Effector memory CD4-positive, alpha-beta T cell (primary cell): Measurements from ENCODE around the gene ZNF106.

Experiments
- DNase-seq, 3 donors: peaks; one replicate each; pipeline ENCODE4 v3.0.0-alpha.2; 2020
- H3K27ac ChIP-seq: 2 replicates; pipeline ENCODE4 v1.7.0; 2013; ENCODE audit warnings: mild to moderate bottlenecking, low read length, moderate library complexity; ENCODE audit not compliant: insufficient read depth, poor library complexity, severe bottlenecking
- H3K27me3 ChIP-seq: replicated peaks from 2 replicates; pipeline ENCODE4 v1.7.0; 2013; ENCODE audit warnings: mild to moderate bottlenecking, low read length; ENCODE audit not compliant: insufficient read depth, control insufficient read depth, poor library complexity, severe bottlenecking
- H3K36me3 ChIP-seq: 2 replicates; pipeline ENCODE4 v1.7.0; 2013; ENCODE audit warnings: mild to moderate bottlenecking, low read length, moderate library complexity; ENCODE audit not compliant: control insufficient read depth, insufficient read depth
- H3K4me1 ChIP-seq: 2 replicates; pipeline ENCODE4 v1.7.0; 2013; ENCODE audit warnings: low read length, mild to moderate bottlenecking; ENCODE audit not compliant: control insufficient read depth, insufficient read depth, poor library complexity, severe bottlenecking
- H3K4me3 ChIP-seq: 2 replicates; pipeline ENCODE4 v1.7.0; 2013; ENCODE audit warnings: low read length, low read depth, mild to moderate bottlenecking; ENCODE audit not compliant: insufficient read depth, poor library complexity, severe bottlenecking
- H3K9me3 ChIP-seq: 2 replicates; pipeline ENCODE4 v1.7.0; 2013; ENCODE audit warnings: mild to moderate bottlenecking, low read length, moderate library complexity; ENCODE audit not compliant: control insufficient read depth

The ZNF106 gene

DNA sequence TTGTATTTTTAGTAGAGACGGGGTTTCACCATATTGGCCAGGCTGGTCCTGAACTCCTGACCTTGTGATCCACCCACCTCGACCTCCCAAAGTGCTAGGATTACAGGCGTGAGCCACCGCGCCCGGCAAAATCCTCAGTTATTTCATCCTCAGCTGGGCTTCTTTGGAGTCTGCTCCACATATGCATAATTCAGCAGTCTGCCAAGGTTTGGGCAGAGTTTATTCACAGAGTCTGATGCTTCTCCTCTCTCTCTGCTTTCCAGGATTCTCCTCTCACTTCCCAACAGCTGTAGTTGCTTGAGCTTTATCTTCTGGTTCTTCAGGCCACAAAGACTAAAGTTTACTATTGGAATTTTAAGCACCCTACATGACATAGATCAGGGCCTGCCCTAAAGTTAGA is 8.2 kb downstream of the ZNF106 start:
- Histone ChIP-seq H3K27me3 (no peaks in the 10 kb centered on the region), H3K4me3 (no peak overlapping the region), H3K4me1 (no peaks in the 10 kb centered on the region), H3K9me3 (no peaks in the 10 kb centered on the region), H3K27ac (no peak overlapping the region), H3K36me3 (no peaks in the 10 kb centered on the region)
- no peak for DNase-seq

DNA sequence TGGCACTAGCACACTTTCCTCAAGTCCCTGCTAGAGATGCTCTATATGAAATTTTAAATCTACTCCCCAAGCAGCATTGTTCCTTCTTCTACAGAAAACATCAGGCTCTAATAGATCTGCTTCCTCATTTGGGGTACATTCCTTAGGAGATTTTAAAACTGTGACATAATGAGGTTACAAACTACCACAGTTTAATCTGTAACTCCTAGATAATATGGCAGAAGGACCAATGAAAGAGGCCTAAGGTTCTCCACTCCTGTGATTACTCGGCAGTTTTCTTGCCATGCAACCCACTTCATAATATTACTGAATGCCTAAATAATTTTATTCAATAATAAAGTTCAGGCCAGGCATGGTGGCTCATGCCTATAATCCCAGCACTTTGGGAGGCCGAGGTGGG is 16.1 kb downstream of the ZNF106 start:
- DNase-seq = no peak
- Histone ChIP-seq H3K4me3 (no peak overlapping the region), H3K27me3 (no peaks in the 10 kb centered on the region), H3K36me3 (no peaks in the 10 kb centered on the region), H3K27ac (no peak overlapping the region), H3K4me1 (no peaks in the 10 kb centered on the region), H3K9me3 (no peaks in the 10 kb centered on the region)

DNA sequence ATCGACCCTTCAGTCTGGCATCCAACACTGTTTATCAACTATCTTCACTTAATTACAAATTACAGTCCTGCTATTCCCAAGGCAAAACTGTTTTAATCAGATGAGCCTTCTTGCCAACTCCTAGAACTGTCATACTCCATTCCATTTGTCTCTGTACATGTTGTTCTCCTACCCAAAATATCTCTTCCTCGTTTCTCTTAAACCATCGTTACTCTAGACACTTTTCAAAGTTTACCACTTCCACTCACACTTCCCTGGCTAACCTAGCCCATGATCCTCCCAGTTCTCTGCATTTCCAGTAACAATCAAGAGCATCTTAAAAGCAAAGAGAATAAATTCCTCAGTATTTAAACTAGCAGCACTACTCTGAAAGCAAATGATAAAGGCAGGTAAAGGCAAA is 19.9 kb downstream of the ZNF106 start:
- DNase-seq = no peak
- Histone ChIP-seq H3K9me3 (no peaks in the 10 kb centered on the region), H3K36me3 (no peaks in the 10 kb centered on the region), H3K27ac (no peak overlapping the region), H3K4me1 (no peaks in the 10 kb centered on the region), H3K27me3 (no peaks in the 10 kb centered on the region), H3K4me3 (no peak overlapping the region)

DNA sequence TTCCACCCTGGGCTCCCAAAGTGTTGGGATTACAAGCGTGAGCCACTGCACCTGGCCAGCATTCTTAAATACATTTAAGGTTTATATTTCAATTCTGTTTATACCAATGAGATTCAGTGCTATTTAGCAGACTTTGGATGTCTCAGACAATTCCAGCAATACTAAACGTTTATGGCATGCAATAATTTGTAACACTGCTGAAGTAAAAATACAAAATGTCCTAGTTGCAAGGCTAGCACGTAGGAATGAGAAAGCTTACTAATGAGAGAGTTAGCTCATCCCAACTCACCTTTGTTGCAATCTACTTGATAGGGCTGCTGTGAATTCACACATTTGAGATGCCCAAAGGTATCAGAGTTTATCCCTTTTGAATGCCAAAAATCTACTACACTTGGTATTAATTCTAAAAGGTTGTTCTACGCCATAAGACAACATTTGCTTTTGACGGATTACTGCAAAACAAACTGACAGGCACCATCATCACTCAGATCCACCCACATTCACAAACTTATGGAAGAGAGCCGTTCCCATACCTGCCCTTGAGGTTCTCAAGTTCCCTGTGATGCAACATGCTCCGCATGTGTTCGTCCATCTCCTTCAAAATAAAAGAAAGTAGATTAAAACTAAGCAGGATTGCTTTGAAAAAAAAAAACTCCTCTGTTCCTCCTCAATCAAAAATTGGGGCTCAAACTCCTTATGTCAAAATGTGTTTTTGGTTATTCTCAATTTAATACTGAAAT is 25.3 kb downstream of the ZNF106 start:
- Histone ChIP-seq H3K27me3 (no peaks in the 10 kb centered on the region), H3K4me3 (no peak overlapping the region), H3K4me1 (no peaks in the 10 kb centered on the region), H3K27ac (no peak overlapping the region), H3K36me3 (peaks cover 9% of the 10 kb centered on the region), H3K9me3 (no peaks in the 10 kb centered on the region)
- no peak for DNase-seq

GRCh38 chr15:42461261-42461660 is 29.7 kb downstream of the ZNF106 start:
- H3K27ac ChIP-seq = no peak overlapping the region
- no peaks in the 10 kb centered on the region for H3K27me3 ChIP-seq

DNA sequence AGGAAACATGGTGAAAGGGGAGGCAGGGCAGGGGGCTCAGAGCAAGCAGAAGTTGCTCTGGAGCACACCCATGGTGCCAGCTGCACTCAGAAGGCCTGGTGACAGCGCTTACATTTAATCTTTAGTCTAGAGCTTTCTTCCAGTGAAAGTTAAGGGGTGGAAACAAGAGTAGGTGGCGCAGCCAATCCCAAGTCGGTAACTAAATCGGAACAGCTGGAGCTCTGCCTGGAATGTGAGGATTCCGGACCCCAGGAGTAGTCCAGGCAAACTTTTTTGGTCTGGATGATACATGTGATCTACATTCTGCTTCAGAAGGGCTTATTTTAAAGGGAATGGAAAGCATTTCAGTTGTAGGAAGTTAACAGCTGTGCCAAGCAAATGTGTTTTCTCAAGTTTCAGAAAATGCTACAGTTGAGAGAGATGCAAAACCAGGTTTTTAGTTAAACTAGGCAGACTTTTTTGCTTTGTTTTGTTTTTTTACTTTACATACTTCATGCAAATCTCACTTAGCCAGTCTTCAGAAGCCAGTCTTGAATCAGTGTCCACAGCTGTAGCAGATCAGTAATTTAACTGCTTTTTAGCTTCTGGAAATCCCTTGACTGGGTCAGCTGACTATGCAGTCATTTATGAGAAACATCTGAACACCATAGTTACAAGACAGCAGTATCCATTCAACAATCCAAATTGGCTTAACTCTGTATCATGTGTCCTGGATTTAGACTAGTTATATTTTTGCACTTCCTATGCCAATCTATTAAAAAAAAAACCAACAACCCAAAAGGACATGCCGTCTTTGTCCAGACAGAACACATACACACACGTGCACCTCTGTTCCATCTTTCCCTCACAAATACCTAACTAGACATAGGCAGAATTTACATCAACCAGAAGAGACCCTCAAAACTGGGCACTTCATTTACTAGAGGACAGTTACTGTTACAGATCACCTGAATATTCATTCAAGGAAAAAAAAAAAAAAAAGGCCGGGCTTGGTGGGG is 33.2 kb downstream of the ZNF106 start:
- Histone ChIP-seq H3K4me1 (no peaks in the 10 kb centered on the region), H3K27me3 (no peaks in the 10 kb centered on the region), H3K9me3 (no peaks in the 10 kb centered on the region), H3K4me3 (no peak overlapping the region), H3K36me3 (no peaks in the 10 kb centered on the region), H3K27ac (no peak overlapping the region)
- DNase-seq = no peak

More at GRCh38 chr15:42461261-42461660, 29.7 kb downstream of the ZNF106 start:
- no peaks in the 10 kb centered on the region for H3K4me1 ChIP-seq
- peaks cover 9% of the 10 kb centered on the region for H3K36me3 ChIP-seq
- H3K4me3 ChIP-seq = no peak overlapping the region
- no peak for DNase-seq
- H3K9me3 ChIP-seq = no peaks in the 10 kb centered on the region

DNA sequence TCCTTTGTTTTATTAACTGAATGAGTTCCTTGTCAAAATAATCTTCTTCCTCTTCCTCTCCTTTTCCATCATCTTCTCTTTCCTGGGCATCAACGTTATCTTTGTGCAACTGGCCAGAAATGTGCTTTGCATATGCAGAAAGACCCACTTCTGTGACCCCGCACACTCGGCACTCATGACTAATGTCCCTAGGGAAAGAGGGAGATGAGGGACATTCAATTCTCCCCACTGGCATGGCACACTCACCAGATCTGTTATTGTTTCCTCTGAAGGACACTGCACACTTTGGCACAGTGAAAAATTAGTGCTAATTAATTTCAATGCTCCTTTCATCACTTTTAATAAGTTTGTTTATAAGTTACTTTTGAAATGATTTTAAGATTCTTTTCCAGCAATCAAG is 34.0 kb downstream of the ZNF106 start:
- H3K4me3 ChIP-seq = no peak overlapping the region
- H3K27me3 ChIP-seq = no peaks in the 10 kb centered on the region
- no peaks in the 10 kb centered on the region for H3K9me3 ChIP-seq
- no peak for DNase-seq
- no peaks in the 10 kb centered on the region for H3K4me1 ChIP-seq
- H3K27ac ChIP-seq = no peak overlapping the region
- no peaks in the 10 kb centered on the region for H3K36me3 ChIP-seq

GRCh38 chr15:42456531-42456930 is 34.4 kb downstream of the ZNF106 start:
- H3K27me3 ChIP-seq = no peaks in the 10 kb centered on the region
- H3K27ac ChIP-seq = no peak overlapping the region
- no peaks in the 10 kb centered on the region for H3K4me1 ChIP-seq
- no peak overlapping the region for H3K4me3 ChIP-seq
- H3K9me3 ChIP-seq = no peaks in the 10 kb centered on the region
- no peak for DNase-seq
- peaks cover 3% of the 10 kb centered on the region for H3K36me3 ChIP-seq

GRCh38 chr15:42453826-42454225 is 37.1 kb downstream of the ZNF106 start:
- Histone ChIP-seq H3K9me3 (no peaks in the 10 kb centered on the region), H3K4me1 (no peaks in the 10 kb centered on the region), H3K27me3 (no peaks in the 10 kb centered on the region), H3K4me3 (no peak overlapping the region), H3K36me3 (peaks cover 27% of the 10 kb centered on the region), H3K27ac (no peak overlapping the region)
- no peak for DNase-seq

GRCh38 chr15:42450425-42450790 is 40.5 kb downstream of the ZNF106 start:
- no peak overlapping the region for H3K4me3 ChIP-seq
- DNase-seq = no peak
- no peak overlapping the region for H3K27ac ChIP-seq
- H3K4me1 ChIP-seq = no peaks in the 10 kb centered on the region
- no peaks in the 10 kb centered on the region for H3K9me3 ChIP-seq
- H3K36me3 ChIP-seq = peaks cover 46% of the 10 kb centered on the region
- H3K27me3 ChIP-seq = no peaks in the 10 kb centered on the region
